ENCODE results near the gene MBP. TPM values are rescaled to one million over a fixed set of nuclear protein-coding genes. Genes with fewer than 3 reads are reported as not detected.

MBP gene
- polyA plus RNA-seq, 1 experiment, result 2.1 TPM

- POLR2A ChIA-PET, result no interaction called here
- TF ChIP-seq, protein P1, sequence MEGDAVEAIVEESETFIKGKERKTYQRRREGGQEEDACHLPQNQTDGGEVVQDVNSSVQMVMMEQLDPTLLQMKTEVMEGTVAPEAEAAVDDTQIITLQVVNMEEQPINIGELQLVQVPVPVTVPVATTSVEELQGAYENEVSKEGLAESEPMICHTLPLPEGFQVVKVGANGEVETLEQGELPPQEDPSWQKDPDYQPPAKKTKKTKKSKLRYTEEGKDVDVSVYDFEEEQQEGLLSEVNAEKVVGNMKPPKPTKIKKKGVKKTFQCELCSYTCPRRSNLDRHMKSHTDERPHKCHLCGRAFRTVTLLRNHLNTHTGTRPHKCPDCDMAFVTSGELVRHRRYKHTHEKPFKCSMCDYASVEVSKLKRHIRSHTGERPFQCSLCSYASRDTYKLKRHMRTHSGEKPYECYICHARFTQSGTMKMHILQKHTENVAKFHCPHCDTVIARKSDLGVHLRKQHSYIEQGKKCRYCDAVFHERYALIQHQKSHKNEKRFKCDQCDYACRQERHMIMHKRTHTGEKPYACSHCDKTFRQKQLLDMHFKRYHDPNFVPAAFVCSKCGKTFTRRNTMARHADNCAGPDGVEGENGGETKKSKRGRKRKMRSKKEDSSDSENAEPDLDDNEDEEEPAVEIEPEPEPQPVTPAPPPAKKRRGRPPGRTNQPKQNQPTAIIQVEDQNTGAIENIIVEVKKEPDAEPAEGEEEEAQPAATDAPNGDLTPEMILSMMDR (IDR thresholded peaks at IDR 0.05; ENCODE audit: insufficient read depth, low read depth, low read length), result no peak
- CTCF ChIA-PET, result interaction anchor here (5.4 kb wide), 1 partner anchor 176 kb away, joined by 36 read pairs; no protein-coding TSS in a partner anchor
Observed at GRCh38 chr18:76978616-76979015, 154.0 kb downstream of the MBP start.

GRCh38 chr18:76977684-76978232, 154.8 kb downstream of the MBP start:
- Histone ChIP-seq H3K36me3 (ENCODE audit: control insufficient read depth, insufficient read depth, low read length) (peaks cover 2% of the 10 kb centered on the region), H3K4me3 (ENCODE audit: low read depth, low read length) (no peak overlapping the region), H3K27me3 (ENCODE audit: control insufficient read depth, insufficient read depth, low read length) (no peaks in the 10 kb centered on the region)
- TF ChIP-seq, protein P1 (IDR thresholded peaks at IDR 0.05; ENCODE audit: insufficient read depth, low read depth, low read length), result no peak
- no peak for DNase-seq (ENCODE audit: low read depth)
- POLR2A ChIA-PET, result no interaction called here
- CTCF ChIA-PET, result interaction anchor here (0.8 to 5.4 kb wide), 4 partner anchors 17 to 175 kb away, joined by 3 to 36 read pairs (median 3); no protein-coding TSS in a partner anchor

More at GRCh38 chr18:76978616-76979015, 154.0 kb downstream of the MBP start:
- Histone ChIP-seq H3K4me3 (ENCODE audit: low read depth, low read length) (no peak overlapping the region), H3K27me3 (ENCODE audit: control insufficient read depth, insufficient read depth, low read length) (no peaks in the 10 kb centered on the region), H3K36me3 (ENCODE audit: control insufficient read depth, insufficient read depth, low read length) (no peaks in the 10 kb centered on the region; the same call in 1 of the 2 replicates)
- DNase-seq (ENCODE audit: low read depth), result no peak

- Histone ChIP-seq H3K36me3 (ENCODE audit: control insufficient read depth, insufficient read depth, low read length) (peaks cover 2% of the 10 kb centered on the region), H3K27me3 (ENCODE audit: control insufficient read depth, insufficient read depth, low read length) (no peaks in the 10 kb centered on the region), H3K4me3 (ENCODE audit: low read depth, low read length) (no peak overlapping the region)
- ChIA-PET POLR2A (no interaction called here), CTCF (interaction anchor here (0.6 to 5.4 kb wide), 5 partner anchors 17 to 935 kb away, joined by 3 to 36 read pairs (median 3); no protein-coding TSS in a partner anchor)
- TF ChIP-seq, protein P1 (IDR thresholded peaks at IDR 0.05; ENCODE audit: insufficient read depth, low read depth, low read length), result no peak
- no peak for DNase-seq (ENCODE audit: low read depth)
Observed at GRCh38 chr18:76977108-76977621, 155.4 kb downstream of the MBP start.

GRCh38 chr18:76975577-76976110, 156.9 kb downstream of the MBP start:
- Histone ChIP-seq H3K4me3 (ENCODE audit: low read depth, low read length) (no peak overlapping the region), H3K27me3 (ENCODE audit: control insufficient read depth, insufficient read depth, low read length) (no peaks in the 10 kb centered on the region), H3K36me3 (ENCODE audit: control insufficient read depth, insufficient read depth, low read length) (peaks cover 2% of the 10 kb centered on the region)
- POLR2A ChIA-PET, result no interaction called here
- DNase-seq (ENCODE audit: low read depth), result no peak
- TF ChIP-seq, protein P1 (IDR thresholded peaks at IDR 0.05; ENCODE audit: insufficient read depth, low read depth, low read length), result no peak
- CTCF ChIA-PET, result interaction anchor here (0.6 to 5.4 kb wide), 3 partner anchors 9 to 173 kb away, joined by 3 to 36 read pairs (median 6); no protein-coding TSS in a partner anchor

DNA sequence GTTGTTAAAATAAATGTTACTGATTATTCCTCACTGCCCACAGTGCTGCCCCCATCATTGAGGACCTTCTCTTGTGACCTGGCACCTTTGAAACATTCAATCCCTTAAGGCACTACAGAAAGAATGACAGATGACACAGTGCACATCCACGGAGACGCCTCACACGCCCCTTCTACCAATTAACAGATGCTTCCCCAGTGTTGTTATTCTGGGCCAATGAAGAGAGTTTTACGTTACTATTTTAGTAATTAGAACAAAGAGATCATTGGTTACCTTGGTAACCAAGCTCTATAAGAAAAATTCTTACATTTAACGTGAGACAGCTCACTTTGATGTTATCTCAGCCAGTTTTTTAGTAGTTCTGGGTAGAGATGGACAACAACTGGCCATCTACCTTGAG, 158.2 kb downstream of the MBP start:
- Histone ChIP-seq H3K4me3 (ENCODE audit: low read depth, low read length) (no peak overlapping the region), H3K36me3 (ENCODE audit: control insufficient read depth, insufficient read depth, low read length) (peaks cover 2% of the 10 kb centered on the region), H3K27me3 (ENCODE audit: control insufficient read depth, insufficient read depth, low read length) (no peaks in the 10 kb centered on the region)
- ChIA-PET CTCF (interaction anchor here (1.5 to 5.4 kb wide), 2 partner anchors 9 to 172 kb away, joined by 7 to 36 read pairs; no protein-coding TSS in a partner anchor), POLR2A (no interaction called here)
- TF ChIP-seq, protein P1 (IDR thresholded peaks at IDR 0.05; ENCODE audit: insufficient read depth, low read depth, low read length), result no peak
- DNase-seq (ENCODE audit: low read depth), result no peak

All from BJ (cell line).